Measurements from ENCODE around the gene PRCP.

- TF ChIP-seq CTCF (IDR thresholded peaks at IDR 0.05) (no peak), POLR2A (IDR thresholded peaks at IDR 0.05) (no peak), EP300 (IDR thresholded peaks at IDR 0.05) (no peak)
Observed at GRCh38 chr11:82932564-82932963, 32.3 kb upstream of the PRCP start.

All from ovary (tissue), 3 donors.